Osteoblast (primary cell): ENCODE measurements around the gene KLHL35. TPM values are rescaled to one million over a fixed set of nuclear protein-coding genes. Genes with fewer than 3 reads are reported as not detected.

Experiments used
- DNase-seq: peaks from one replicate; pipeline ENCODE4 v3.0.0; 2011; ENCODE audit warnings: low spot score, mixed read lengths; ENCODE audit not compliant: insufficient read length; ENCODE audit errors: missing footprints
- H2AFZ ChIP-seq: 2 replicates; pipeline ENCODE4 v1.6.0; 2011; ENCODE audit warnings: mild to moderate bottlenecking, low read length
- H3K27ac ChIP-seq: 2 replicates; pipeline ENCODE4 v1.5.1; 2011; ENCODE audit warnings: mild to moderate bottlenecking, low read depth, low read length, moderate library complexity
- H3K27me3 ChIP-seq: 2 replicates; pipeline ENCODE4 v1.6.0; 2012; ENCODE audit warnings: mild to moderate bottlenecking, control low read depth, inconsistent platforms, low read length, moderate library complexity; ENCODE audit not compliant: insufficient read depth
- H3K36me3 ChIP-seq: 2 replicates; pipeline ENCODE4 v1.5.1; 2011; ENCODE audit warnings: mild to moderate bottlenecking, low read length, control low read depth, moderate library complexity; ENCODE audit not compliant: insufficient read depth
- H3K4me1 ChIP-seq: 2 replicates; pipeline ENCODE4 v1.5.1; 2011; ENCODE audit warnings: mild to moderate bottlenecking, low read length, control low read depth, moderate library complexity; ENCODE audit not compliant: insufficient read depth
- H3K4me2 ChIP-seq: 2 replicates; pipeline ENCODE4 v1.6.0; 2011; ENCODE audit warnings: mild to moderate bottlenecking, low read length; ENCODE audit not compliant: insufficient read depth
- H3K4me3 ChIP-seq: fragments of 200-600 bp; sonication (generic); 3 replicates; pipeline ENCODE4 v1.5.1; 2012; ENCODE audit warnings: mild to moderate bottlenecking, low read length, inconsistent platforms; ENCODE audit not compliant: insufficient read depth
- H3K79me2 ChIP-seq: 2 replicates; pipeline ENCODE4 v1.6.0; 2012; ENCODE audit warnings: mild to moderate bottlenecking, low read length, control low read depth, inconsistent platforms; ENCODE audit not compliant: insufficient read depth
- H3K9me3 ChIP-seq: 2 replicates; pipeline ENCODE4 v1.5.1; 2011; ENCODE audit warnings: low read depth, low read length, control low read depth
- H4K20me1 ChIP-seq: 2 replicates; pipeline ENCODE4 v1.6.0; 2012; ENCODE audit warnings: mild to moderate bottlenecking, low read length, control low read depth; ENCODE audit not compliant: insufficient read depth
- total RNA-seq: library from RNA; depleted of rRNA; stranded (reverse); fragments of >200 nt; gene quantifications from 2 replicates; pipeline ENCODE4 v1.2.3, GENCODE V29; 2012
- TF ChIP-seq, protein P1 (sequence below): IDR thresholded peaks from 2 replicates; pipeline ENCODE4 v1.5.1; 2011; ENCODE audit warnings: mild to moderate bottlenecking, low read depth, low read length, moderate library complexity; ENCODE audit errors: extremely low read depth

The KLHL35 gene
- total RNA-seq, 1 donor = 4.3 TPM

DNA sequence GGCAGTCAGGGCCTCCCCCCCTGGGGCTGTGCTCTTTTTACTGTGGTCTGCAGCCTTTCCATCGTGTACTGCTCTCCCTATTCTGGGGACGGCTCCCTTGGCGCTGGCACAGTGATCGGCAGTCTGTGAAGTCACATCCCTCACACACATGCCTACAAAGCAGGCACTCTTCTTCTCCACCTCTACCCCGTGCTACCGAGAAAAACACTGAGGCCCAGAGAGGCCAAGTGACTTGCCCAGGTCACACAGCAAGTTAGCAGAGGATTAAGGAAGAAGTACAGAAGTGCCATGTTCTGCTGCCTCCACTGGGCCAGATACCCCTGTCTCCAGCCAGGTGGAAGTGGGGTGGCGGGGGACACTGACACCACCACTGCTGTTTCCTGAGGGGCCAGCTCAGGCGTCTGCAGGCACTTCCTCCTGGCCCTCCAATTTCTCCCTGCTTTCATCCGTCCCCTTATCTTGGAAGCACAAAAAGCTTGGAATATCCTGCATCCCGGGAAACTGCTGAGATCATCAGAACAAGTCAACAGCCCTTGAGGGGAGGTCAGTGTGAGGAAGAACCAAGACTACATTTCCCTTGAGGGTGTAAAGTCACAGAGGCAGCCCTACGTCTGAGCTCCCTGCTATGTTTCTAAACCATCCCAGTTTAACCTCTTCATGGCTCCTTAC lies 30.2 kb upstream of the KLHL35 start:
- H4K20me1 ChIP-seq = no peaks in the 10 kb centered on the region
- peaks cover 6% of the 10 kb centered on the region for H3K4me1 ChIP-seq
- H3K4me2 ChIP-seq = no peak overlapping the region
- H3K36me3 ChIP-seq = no peaks in the 10 kb centered on the region
- no peak overlapping the region for H2AFZ ChIP-seq
- H3K27me3 ChIP-seq = no peaks in the 10 kb centered on the region
- H3K27ac ChIP-seq = no peak overlapping the region
- no peaks in the 10 kb centered on the region for H3K9me3 ChIP-seq
- TF ChIP-seq, protein P1, sequence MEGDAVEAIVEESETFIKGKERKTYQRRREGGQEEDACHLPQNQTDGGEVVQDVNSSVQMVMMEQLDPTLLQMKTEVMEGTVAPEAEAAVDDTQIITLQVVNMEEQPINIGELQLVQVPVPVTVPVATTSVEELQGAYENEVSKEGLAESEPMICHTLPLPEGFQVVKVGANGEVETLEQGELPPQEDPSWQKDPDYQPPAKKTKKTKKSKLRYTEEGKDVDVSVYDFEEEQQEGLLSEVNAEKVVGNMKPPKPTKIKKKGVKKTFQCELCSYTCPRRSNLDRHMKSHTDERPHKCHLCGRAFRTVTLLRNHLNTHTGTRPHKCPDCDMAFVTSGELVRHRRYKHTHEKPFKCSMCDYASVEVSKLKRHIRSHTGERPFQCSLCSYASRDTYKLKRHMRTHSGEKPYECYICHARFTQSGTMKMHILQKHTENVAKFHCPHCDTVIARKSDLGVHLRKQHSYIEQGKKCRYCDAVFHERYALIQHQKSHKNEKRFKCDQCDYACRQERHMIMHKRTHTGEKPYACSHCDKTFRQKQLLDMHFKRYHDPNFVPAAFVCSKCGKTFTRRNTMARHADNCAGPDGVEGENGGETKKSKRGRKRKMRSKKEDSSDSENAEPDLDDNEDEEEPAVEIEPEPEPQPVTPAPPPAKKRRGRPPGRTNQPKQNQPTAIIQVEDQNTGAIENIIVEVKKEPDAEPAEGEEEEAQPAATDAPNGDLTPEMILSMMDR = no peak
- no peak overlapping the region for H3K4me3 ChIP-seq
- H3K79me2 ChIP-seq = no peaks in the 10 kb centered on the region
- peak; percentile 39 for DNase-seq

DNA sequence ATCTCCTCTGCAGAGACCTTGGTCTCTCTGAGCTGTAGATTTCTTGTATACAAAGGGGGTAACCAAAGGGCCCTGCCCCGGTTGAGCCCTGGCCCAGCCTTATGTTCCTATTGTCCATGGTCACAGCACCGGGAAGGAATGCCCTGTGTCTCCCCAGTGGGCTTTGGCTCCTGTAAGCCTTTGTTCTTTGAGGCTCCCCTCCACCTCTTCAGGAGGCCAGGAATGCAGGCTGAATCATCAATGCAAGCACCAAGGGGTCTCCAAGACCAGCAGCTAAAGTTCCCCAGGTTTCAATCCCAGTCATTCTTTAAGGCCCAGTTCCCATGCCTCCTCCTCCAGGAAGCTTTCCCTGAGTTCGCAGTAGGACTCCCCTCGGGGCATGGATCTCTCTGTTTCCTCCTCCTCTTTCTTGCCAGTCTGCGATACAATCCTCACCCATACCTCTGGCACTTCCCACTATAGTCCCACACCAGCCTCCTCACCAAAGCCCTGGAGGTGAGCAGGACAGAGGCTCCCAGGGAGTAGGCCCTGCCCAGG lies 29.2 kb upstream of the KLHL35 start:
- no peak for DNase-seq
- Histone ChIP-seq H2AFZ (no peak overlapping the region), H3K4me2 (no peak overlapping the region), H4K20me1 (no peaks in the 10 kb centered on the region), H3K27me3 (no peaks in the 10 kb centered on the region), H3K4me1 (peaks cover 6% of the 10 kb centered on the region), H3K4me3 (no peak overlapping the region), H3K27ac (no peak overlapping the region), H3K9me3 (no peaks in the 10 kb centered on the region), H3K36me3 (no peaks in the 10 kb centered on the region), H3K79me2 (no peaks in the 10 kb centered on the region)
- TF ChIP-seq, protein P1 = no peak

DNA sequence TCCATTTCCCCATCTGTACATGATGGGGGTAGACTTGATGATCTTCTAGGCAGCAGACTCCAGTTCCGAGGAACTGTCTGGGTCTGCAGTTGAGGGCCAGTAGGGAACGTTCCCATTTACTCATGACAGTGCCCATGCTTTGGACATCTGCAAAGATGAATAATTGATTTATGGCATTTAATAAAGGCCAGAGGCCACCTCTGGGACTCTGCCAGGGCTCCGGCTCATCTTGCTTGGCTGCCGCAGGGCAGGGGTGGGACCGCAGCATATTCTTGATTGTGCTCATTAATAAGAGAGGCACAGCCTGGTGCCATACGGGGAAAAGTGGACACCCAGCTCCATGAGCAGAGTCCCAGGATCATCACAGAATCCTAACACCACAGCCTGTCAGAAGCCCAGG lies 28.1 kb upstream of the KLHL35 start:
- no peaks in the 10 kb centered on the region for H3K27me3 ChIP-seq
- no peaks in the 10 kb centered on the region for H3K79me2 ChIP-seq
- no peaks in the 10 kb centered on the region for H3K36me3 ChIP-seq
- DNase-seq = peak; percentile 46
- H4K20me1 ChIP-seq = no peaks in the 10 kb centered on the region
- no peaks in the 10 kb centered on the region for H3K9me3 ChIP-seq
- no peak overlapping the region for H2AFZ ChIP-seq
- no peak overlapping the region for H3K27ac ChIP-seq
- TF ChIP-seq, protein P1 = no peak
- H3K4me3 ChIP-seq = no peak overlapping the region
- peaks cover 4% of the 10 kb centered on the region for H3K4me1 ChIP-seq
- no peak overlapping the region for H3K4me2 ChIP-seq

DNA sequence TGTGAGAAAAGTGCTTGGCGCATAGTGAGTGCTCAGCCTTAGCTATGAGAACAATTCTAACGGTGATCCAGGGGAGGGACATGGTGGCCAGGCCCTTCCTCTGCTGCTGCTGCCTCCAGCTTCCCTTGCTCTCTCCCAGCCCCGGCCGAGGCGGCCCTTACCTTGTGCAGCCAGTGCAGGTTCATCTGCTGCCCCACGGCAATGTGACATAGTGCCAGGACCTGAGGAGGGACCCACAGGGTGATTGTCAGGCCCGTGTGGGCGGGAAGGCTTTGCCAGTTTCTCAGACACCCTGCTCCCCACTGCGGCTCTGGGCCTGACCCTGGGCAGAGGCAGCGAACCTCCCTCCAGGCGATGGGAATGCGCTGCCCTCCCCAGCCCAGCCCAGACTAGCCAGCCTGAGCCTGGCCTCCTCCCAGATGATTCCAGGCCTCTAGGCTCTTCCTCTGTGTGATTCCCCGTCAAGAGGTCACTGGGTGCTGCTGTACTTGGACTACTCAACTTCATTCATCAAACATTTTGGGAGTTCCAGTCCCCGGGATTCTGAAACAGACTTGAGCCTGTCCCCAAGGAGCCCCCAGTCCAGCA lies 23.7 kb upstream of the KLHL35 start:
- TF ChIP-seq, protein P1 = no peak
- Histone ChIP-seq H3K4me3 (no peak overlapping the region), H3K27ac (no peak overlapping the region), H3K79me2 (no peaks in the 10 kb centered on the region), H4K20me1 (no peaks in the 10 kb centered on the region), H3K4me1 (peaks cover 16% of the 10 kb centered on the region), H3K4me2 (no peak overlapping the region), H3K36me3 (no peaks in the 10 kb centered on the region), H2AFZ (no peak overlapping the region), H3K27me3 (peaks cover 5% of the 10 kb centered on the region), H3K9me3 (no peaks in the 10 kb centered on the region)
- no peak for DNase-seq
